HG03095 (cell line): Measurements from ENCODE around the gene C7orf25.

Source experiments
- ATAC-seq: cut with Tn5 transposase; IDR thresholded peaks from one replicate; pipeline ENCODE4 v1.9.1; 2021; ENCODE audit warnings: moderate library complexity; ENCODE audit not compliant: unreplicated experiment

The C7orf25 gene

GRCh38 chr7:42911454-42912447 lies at the start of gene C7orf25:
Gene C7orf25 (minus strand): TSS chr7:42912070. CDS start chr7:42910900, 1,170 bp downstream.
- peak; percentile 87 for ATAC-seq

DNA sequence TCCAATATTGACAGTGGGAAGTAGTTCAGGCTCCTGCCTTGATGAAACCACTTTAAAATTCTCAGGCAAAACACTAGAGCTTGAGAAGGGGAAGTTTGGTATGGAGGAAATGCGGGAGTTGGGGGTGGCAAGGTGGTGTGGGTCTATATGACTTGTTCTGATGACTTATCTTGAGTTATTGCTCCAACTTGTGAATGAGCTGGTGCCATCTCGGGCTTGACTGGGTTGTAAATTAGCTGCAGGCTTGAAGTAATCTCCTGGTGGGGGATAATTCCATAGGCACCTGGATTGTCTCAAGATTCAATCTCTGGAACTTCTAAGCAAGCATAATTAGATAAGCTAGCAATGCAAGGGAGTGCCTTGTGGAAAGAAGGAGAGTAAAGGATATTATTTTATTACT lies 49.3 kb upstream of the C7orf25 start:
- ATAC-seq: no peak

- ATAC-seq: no peak
Observed at GRCh38 chr7:42960762-42961161, 48.9 kb upstream of the C7orf25 start.

GRCh38 chr7:42959549-42959948 lies 47.7 kb upstream of the C7orf25 start:
- ATAC-seq: no peak

GRCh38 chr7:42956062-42956461 lies 44.2 kb upstream of the C7orf25 start:
- ATAC-seq: no peak

DNA sequence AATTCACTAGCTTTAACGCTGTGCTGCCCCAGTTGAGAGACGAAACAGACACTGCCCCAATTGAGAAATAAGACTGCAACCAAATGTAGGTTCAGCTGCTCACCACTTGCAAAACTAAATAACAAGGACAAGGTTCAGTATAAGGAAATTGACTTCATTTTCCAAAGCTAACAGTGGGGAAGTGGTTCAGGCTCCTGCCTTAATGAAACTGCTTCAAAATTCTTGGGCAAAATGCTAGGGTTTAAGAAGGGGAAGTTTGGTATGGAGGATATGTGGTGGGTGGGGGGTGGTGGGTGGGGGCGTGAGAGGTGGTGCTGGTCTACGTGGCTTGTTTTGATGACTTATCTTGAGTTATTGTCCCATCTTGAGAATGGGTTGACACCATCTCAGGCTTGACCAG lies 42.1 kb upstream of the C7orf25 start:
- ATAC-seq: no peak

GRCh38 chr7:42952328-42952727 lies 40.5 kb upstream of the C7orf25 start:
- ATAC-seq: no peak

DNA sequence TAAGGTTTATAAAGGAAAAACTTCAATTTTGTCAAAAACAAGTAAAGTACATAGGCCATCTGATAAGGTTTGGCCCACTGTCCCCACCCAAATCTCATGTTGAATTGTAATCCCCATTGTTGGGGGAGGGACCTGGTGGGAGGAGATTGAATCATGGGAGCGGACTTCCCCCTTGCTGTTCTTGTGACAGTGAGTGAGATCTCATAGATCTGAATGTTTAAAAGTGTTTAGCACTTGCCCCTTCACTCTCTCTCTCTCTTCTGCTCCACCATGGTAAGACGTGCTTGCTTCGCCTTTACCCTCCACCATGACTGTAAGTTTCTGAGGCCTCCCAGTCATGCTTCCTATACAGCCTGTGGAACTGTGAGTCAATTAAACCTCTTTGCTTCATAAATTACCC lies 38.5 kb upstream of the C7orf25 start:
- no peak for ATAC-seq

DNA sequence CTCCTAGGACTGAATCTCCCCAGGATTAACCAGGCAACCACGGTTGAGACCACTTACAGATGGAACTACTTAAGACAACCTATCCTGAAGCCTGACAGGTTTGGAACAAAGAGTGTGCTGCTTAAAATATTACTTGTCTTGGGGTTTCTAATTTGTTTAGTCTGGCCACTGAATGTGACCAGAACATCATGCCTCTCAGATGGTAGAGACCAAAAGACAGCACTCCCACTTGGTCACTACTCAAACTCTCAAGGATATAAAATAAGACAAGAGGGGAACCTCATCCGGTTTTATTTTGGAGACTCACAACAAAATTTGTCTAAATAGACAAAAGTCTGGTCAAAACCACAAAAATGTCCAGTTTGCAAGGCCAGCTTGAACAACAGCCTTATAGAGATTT lies 35.7 kb upstream of the C7orf25 start:
- ATAC-seq: no peak

DNA sequence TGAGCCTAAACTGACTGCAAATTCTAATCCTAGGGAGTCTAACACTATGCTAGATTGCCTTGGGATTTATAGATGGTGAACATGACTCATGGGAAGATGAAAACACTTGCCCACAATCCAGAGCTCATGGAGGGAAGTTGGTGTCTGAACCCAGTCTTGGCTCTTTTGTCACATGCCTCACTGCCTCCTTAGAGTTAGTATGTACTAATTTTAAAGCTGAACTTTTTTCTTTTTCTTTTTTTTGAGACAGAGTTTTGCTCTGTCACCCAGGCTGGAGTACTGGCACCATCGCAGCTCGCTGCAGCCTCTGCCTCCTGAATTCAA lies 34.7 kb upstream of the C7orf25 start:
- no peak for ATAC-seq

- no peak for ATAC-seq
Observed at GRCh38 chr7:42945821-42946626, 34.2 kb upstream of the C7orf25 start.

DNA sequence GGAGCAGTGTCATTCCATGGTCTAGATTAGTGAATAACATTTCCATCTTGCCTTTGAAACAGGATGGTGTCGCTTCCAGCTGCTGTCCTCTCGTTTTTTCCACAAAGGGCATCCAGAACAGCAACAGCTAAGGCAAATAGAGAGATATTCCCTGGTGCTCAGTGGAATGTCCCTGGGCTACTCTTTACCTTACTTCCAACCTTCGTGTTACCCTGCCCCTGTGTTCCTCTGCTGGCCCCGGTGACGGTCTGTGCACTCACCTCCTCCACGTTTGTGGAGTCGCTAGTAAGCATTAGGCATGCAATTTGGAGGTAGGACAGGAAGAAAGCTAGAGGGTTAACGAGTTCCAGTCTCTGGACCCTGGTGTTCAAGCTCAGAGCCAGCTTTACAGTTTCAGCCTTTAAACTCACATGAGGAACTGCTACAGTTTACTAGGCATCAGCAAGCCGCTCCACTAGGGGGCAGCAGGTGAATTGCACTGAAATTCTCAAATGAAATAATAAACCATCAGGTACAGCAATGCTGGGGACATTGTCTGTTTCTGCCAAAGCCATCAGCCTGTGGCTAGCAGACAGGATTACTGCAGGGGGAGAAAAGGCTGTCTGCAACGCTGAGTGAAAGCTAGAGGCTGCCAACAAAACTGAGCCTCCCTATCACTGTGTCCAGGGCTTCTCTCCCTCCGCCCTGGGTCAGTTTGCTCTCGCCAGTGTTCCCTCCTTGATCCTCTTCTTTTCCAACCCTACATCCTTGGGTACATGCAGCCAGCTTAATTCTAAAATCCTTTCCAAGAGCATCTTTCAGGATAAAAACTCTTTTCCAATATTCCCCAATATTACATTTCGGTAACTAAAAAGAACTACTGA lies 29.3 kb upstream of the C7orf25 start:
- ATAC-seq: peak; percentile 45

GRCh38 chr7:42939457-42940240 lies 27.8 kb upstream of the C7orf25 start:
- ATAC-seq: no peak

DNA sequence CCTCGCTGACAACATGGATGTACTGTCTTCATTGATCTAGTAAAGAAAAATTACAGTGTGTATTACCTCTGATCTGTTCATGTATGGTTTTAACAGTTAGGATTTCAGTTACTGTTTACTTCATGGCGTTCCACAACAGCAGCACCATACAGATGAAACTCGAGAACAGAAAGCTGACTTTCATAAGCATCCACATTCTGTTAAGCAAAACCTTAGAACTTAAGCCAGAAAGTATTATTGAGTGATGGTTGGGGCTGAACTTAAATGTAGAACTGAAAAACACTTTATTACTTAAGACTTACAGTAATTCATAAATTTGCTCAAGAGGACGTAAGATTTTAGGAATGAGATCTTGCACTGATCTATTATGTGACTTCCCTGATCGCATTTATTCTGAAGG lies 24.0 kb upstream of the C7orf25 start:
- ATAC-seq: no peak

- no peak for ATAC-seq
Observed at GRCh38 chr7:42934291-42934690, 22.4 kb upstream of the C7orf25 start.

- no peak for ATAC-seq
Observed at GRCh38 chr7:42932811-42933591, 21.1 kb upstream of the C7orf25 start.

GRCh38 chr7:42931834-42932651 lies 20.2 kb upstream of the C7orf25 start, which contains the start of the genes MRPL32 and PSMA2:
Gene MRPL32 (plus strand): TSS chr7:42932376. CDS start chr7:42932387, 11 bp downstream.
Gene PSMA2 (minus strand): TSS chr7:42932174. CDS start chr7:42932158, 16 bp downstream.
- ATAC-seq: peak; percentile 99

DNA sequence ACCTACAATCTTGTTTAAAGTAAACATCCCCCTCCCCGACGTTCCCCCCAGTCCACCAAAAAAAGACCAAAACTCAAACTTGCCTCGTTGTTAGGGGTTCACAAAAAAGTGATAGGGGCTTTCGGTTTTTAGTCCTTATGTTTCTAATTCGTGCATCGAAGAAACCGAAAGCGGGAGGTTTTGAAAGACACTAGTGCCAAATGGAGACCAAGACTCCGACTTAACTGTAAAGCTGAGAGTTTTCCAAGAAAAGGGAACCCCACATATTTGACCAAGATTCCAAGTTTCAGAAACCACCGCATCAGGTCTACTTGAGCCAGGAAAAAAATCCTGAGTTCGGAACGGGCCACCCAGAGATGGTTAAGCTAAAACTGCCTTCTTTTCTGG lies 19.6 kb upstream of the C7orf25 start:
- ATAC-seq: no peak
